Erythroblast (primary cell): ENCODE data around the gene LPO.

Source experiments
- GATA1 ChIP-seq: IDR thresholded peaks from 2 replicates; pipeline ENCODE4 v1.6.1; 2011; ENCODE audit warnings: low read depth, mild to moderate bottlenecking, control low read depth, low read length, moderate library complexity
- POLR2A ChIP-seq: IDR thresholded peaks from 2 replicates; pipeline ENCODE4 v1.6.1; 2011; ENCODE audit warnings: mild to moderate bottlenecking, low read length

DNA sequence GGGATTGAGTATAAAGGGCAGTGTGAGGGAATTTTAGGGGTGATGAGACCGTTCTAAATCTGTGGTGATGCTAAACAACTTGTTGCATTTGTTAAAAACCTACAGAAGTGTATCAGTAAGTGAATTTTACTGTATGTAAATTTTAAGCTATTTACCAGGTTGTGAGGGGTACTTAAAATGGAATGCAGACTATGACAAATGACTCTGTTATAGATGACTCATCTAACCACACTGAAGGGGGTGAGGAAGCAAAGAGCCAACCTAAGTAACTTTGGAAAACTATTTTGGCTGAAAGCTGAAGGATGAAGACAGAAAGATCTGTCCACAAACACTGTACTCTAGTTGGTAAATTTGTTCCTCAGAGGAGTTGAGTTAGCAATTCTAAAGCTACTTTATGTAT is 14.1 kb upstream of the LPO start:
- TF ChIP-seq POLR2A, result no peak
- TF ChIP-seq GATA1, result no peak
